GM20000 (cell line): ENCODE data around the gene BAG1.

Experiments used
- DNase-seq: peaks from one replicate; pipeline ENCODE4 v3.0.0; 2012; ENCODE audit warnings: low spot score
- TF ChIP-seq, protein P1 (sequence below): IDR thresholded peaks from 2 replicates; pipeline ENCODE4 v1.5.1; 2012; ENCODE audit warnings: mild to moderate bottlenecking, control low read depth; ENCODE audit errors: extremely low read depth, missing control alignments

BAG1 gene

DNA sequence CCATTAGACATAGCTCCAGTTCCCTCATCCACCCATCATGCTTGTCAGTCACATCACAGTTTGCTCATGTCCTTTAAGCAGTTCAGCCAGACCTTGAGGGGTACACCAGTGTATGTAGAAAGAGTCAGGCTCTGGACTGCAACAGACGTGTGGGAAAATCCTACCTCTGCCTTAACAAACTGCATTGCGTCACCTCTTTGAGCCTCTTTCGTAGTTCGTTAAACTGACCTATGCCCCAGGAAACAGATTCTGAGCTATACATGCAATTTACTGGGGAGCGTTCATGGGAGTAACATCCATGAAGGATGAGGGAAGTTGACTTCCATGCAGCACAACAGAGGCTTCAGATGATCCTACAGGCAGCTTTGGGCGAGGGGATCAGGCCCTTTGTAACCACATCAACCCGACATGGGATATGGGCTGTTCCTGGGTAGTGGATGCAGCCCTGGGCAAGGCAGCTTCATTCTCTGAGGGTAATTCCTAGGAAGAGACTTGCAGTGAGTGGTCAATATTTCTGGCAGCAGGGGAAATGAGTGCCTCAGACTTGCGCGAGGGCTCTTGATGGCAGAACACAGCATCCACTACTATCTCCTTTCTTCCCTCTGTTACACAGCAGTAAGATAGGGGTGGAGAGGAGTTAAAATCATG lies 20.2 kb downstream of the BAG1 start:
- DNase-seq = no peak
- TF ChIP-seq, protein P1, sequence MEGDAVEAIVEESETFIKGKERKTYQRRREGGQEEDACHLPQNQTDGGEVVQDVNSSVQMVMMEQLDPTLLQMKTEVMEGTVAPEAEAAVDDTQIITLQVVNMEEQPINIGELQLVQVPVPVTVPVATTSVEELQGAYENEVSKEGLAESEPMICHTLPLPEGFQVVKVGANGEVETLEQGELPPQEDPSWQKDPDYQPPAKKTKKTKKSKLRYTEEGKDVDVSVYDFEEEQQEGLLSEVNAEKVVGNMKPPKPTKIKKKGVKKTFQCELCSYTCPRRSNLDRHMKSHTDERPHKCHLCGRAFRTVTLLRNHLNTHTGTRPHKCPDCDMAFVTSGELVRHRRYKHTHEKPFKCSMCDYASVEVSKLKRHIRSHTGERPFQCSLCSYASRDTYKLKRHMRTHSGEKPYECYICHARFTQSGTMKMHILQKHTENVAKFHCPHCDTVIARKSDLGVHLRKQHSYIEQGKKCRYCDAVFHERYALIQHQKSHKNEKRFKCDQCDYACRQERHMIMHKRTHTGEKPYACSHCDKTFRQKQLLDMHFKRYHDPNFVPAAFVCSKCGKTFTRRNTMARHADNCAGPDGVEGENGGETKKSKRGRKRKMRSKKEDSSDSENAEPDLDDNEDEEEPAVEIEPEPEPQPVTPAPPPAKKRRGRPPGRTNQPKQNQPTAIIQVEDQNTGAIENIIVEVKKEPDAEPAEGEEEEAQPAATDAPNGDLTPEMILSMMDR = no peak

DNA sequence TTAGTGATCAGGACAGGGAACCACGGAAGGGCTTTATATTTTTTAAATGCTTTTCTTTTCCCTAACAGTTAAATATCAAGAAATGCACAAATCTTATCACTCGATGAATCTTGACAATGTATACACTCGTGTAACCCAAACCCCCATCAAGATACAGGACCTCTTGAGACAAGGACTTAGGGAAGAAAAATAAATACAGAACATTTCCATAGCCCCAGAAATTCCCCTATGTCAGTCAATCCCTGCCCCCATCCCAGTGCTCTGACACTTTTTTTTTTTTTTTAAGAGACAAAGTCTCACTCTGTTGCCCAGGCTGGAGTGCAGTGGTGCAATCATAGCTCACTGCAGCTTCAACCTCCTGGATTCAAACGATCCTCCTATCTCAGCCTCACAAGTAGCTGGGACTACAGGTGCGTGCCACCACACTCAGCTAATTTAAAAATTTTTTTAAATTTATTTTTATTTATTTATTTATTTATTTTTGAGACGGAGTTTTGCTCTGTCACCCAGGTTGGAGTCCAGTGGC lies 21.8 kb downstream of the BAG1 start:
- TF ChIP-seq, protein P1 = no peak

DNA sequence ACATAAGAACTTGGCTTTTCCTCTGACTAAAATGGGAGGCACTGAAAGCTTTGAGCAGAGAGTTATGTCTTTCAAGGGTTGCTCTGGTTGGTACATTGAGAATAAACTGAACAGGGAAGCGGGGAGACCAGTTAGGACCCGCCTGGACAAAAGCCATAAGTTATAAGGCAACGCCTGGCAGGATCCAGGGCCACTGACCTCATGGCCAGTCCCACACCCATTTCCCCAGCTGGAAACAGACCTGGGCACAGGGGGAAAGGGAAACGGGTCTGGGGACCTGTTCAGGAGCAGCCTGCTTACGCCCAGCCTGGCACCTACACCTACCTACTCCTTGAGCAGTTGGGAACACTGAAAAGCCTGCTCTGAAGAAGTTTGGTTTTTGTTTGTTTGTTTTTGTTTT lies 23.2 kb downstream of the BAG1 start:
- no peak for DNase-seq
- TF ChIP-seq, protein P1 = no peak

More for the DNA sequence above, 21.8 kb downstream of the BAG1 start:
- no peak for DNase-seq

DNA sequence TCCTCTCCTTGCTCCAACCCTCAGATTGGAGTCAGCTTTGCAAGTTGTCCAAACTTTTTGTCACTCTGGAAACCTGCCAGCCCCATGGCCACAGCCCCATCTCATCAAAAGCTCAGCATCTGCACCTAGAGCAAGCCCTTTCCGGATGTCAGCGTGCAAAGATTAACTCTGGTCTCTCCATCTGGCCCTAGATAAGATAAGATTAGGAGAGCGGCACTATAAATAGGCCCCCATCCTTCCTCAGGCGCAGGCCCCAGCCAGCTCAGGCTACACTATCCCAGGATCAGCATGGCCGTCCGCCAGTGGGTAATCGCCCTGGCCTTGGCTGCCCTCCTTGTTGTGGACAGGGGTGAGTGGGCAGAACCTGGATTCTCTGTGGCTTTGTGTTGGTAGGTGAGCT lies 24.6 kb downstream of the BAG1 start, which contains the start of gene SPINK4:
TSS of gene SPINK4 (plus strand) at position 247 of the 400 bp plus-strand sequence. CDS start at position 289, 42 bp downstream.
- TF ChIP-seq, protein P1 = no peak
- no peak for DNase-seq

DNA sequence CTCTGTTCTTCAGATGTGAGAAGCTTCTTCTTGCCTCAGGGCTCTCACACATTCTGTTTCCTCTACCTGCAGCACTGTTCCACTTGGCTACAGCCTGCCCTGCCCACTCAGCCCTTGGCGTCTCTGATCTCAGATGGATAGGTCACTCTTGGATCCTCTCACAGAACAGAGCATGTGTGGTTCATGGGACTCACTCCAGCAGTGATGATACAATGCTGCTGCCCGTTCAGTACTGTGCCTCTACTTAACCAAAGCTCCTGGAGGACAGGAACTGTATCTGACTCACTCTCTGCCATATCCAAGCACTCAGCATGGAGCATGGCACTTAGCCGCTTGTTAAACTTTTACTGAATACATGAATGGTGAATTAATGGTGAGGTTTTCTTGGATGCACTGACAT lies 27.9 kb downstream of the BAG1 start:
- TF ChIP-seq, protein P1 = no peak
- DNase-seq = no peak

DNA sequence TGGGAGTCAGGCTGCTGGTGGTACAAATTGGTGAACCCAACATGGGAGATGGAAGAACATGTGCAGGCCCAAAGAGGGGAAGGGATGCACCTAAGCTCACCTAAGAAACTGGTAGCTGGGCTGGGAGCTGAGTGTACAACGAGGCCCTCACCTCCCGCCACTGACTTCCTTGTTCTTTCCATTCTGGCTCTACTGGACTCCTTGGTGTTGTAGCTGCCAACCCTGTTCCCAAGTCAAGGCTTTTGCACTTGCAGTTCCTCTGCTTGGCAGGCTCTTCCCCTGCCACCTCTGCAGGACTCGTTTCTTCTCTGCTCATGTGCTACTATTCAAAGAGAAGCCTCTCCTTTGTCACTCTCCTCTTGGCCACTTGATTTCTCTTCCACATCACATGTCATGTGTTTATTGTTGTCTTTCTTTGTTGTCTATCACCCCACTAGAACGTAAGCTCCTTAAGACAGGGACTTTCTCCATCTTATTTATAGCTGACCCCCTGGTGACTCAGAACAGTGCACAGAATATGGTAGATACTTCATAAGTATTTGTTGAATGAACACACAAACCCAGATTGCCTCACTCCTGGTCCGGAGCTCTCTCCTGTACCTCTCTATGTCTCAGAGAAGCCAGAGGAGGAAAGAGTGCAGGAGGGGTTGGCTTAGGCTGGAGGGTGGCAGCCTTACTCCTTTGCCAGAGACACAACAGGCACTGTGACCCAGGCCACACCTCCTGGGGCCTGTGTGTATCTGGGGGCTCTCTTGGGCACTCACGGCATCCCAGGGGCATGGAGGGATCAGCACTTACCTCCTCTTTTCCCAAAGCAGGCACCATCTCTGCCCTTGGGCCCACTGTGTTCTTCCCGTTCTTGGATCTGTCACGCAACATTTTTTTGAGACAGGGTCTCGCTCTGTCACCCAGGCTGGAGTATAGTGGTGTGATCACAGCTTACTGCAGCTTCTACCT lies 29.7 kb downstream of the BAG1 start:
- TF ChIP-seq, protein P1 = no peak
- DNase-seq = no peak
